HUES6 (cell line): ENCODE results near the gene GPR152.
"Not testable (repeated sequence)": the region's sequence is repeated elsewhere in the genome, so short reads cannot be mapped to it uniquely, and the experiment has no call there.

ENCODE experiments used
- H3K27ac ChIP-seq: 2 replicates; pipeline ENCODE4 v1.7.0; 2013; ENCODE audit warnings: low read depth, mild to moderate bottlenecking, low read length, inconsistent platforms
- H3K27me3 ChIP-seq: 2 replicates; pipeline ENCODE4 v1.6.1; 2013; ENCODE audit warnings: low read length; ENCODE audit not compliant: control insufficient read depth, insufficient read depth
- H3K36me3 ChIP-seq: 2 replicates; pipeline ENCODE4 v1.6.1; 2013; ENCODE audit warnings: low read length; ENCODE audit not compliant: control insufficient read depth, insufficient read depth
- H3K4me1 ChIP-seq: 2 replicates; pipeline ENCODE4 v1.6.1; 2013; ENCODE audit warnings: low read length; ENCODE audit not compliant: control insufficient read depth, insufficient read depth
- H3K4me3 ChIP-seq: 2 replicates; pipeline ENCODE4 v1.5.1; 2013; ENCODE audit warnings: low read depth, low read length
- H3K9ac ChIP-seq: one replicate; pipeline ENCODE4 v1.6.1; 2013; ENCODE audit warnings: mild to moderate bottlenecking, low read length
- H3K9me3 ChIP-seq: 2 replicates; pipeline ENCODE4 v1.6.1; 2013; ENCODE audit warnings: low read depth, low read length; ENCODE audit not compliant: control insufficient read depth, insufficient read depth

Gene GPR152

DNA sequence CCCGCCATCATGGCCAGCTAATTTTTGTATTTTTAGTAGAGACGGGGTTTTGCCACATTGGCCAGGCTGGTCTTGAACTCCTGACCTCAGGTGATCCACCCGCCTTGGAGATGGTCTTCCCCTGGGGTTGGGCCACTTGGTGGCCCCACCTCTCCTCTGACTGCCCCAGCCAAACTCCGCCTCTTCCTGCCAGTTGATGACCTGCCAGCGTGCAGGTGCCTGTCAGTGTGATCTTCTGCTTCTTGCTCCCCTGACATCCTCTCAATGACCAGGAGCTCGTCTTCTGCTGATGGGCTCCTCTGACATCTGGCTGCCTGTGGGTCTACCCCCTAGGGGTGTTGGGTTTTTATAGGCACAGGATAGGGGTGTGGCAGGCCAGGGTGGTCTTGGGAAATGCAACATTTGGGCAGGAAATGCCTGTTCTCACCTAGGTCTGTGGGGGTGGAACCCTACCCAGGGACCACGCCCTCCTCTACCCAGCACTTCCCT lies 33.4 kb upstream of the GPR152 start:
- peaks cover 21% of the 10 kb centered on the region for H3K36me3 ChIP-seq
- H3K4me1 ChIP-seq, H3K27me3 ChIP-seq, H3K4me3 ChIP-seq, H3K9me3 ChIP-seq, H3K27ac ChIP-seq, H3K9ac ChIP-seq: not testable (repeated sequence)

GRCh38 chr11:67484847-67485311 lies 32.4 kb upstream of the GPR152 start:
- Histone ChIP-seq H3K9me3 (no peaks in the 10 kb centered on the region), H3K4me3 (no peak overlapping the region), H3K27me3 (no peaks in the 10 kb centered on the region; the same call in 1 of the 2 replicates), H3K36me3 (peaks cover 11% of the 10 kb centered on the region), H3K4me1 (no peaks in the 10 kb centered on the region; the same call in 1 of the 2 replicates), H3K27ac (no peak overlapping the region), H3K9ac (no peak overlapping the region)

- Histone ChIP-seq H3K9ac (no peak overlapping the region), H3K4me1 (no peaks in the 10 kb centered on the region; the same call in 1 of the 2 replicates), H3K4me3 (peak overlapping the region; percentile 53), H3K27ac (no peak overlapping the region), H3K9me3 (no peaks in the 10 kb centered on the region), H3K27me3 (no peaks in the 10 kb centered on the region; the same call in 1 of the 2 replicates), H3K36me3 (peaks cover 4% of the 10 kb centered on the region; the same call in 1 of the 2 replicates)
Observed at GRCh38 chr11:67483831-67484665, 31.5 kb upstream of the GPR152 start.

DNA sequence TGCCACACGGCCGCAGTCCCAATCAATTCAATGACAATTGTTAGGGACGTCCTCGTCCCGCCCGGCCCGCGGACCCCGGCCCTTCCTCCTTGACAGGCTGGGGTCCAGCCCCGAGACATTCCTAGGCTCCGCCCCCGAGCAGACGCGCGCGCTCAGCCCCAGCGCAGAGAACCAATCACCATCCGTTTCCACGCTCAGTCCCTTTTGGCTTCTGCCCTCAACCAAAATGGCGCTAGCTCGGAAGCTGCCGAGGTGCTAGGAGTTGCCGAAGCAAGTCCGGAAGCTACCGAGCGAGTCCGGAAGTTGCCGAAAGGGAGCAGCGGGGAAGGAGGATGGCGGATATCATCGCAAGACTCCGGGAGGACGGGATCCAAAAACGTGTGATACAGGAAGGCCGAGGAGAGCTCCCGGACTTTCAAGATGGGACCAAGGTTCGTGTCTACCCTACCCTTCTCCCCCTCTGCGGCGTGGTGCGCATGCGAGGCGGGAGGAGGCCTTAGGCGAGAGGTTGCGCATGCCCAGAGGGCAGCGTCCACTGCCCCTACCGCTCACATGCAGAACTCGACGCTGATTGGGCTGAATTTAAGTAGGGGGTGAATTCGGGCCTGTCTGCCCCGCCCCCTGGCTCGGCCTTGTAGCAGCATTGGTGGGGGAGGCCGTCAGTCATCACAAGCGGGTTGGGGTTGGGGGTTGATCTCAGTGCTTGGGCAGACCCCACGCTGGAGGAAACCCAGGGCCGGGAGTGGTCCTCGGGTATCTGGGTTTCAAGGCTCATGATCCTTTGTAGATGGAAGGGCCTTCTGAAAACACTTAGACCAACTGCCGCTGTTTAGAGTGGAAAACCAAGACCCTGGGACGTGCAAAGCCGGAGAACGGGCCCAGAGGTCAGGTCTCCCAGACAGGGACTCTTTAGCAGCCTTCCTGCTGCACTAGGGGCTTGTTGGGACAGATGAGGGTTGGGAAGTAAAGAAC lies 30.6 kb upstream of the GPR152 start, which contains the start of gene AIP:
AIP (plus strand) TSS at position 200 of the 972 bp plus-strand sequence; CDS start at position 333, 133 bp downstream.
- Histone ChIP-seq H3K27me3 (no peaks in the 10 kb centered on the region; the same call in 1 of the 2 replicates), H3K36me3 (0 out of 2 replicates have a peak, but pooled peaks cover 3% of the 10 kb centered on the region), H3K9me3 (no peaks in the 10 kb centered on the region), H3K4me3 (peak within 1 kb of the TSS; percentile 53), H3K4me1 (no peaks in the 10 kb centered on the region; the same call in 1 of the 2 replicates), H3K9ac (peak within 1 kb of the TSS; percentile 48), H3K27ac (no peak within 1 kb of the TSS; the same call in 1 of the 2 replicates)

DNA sequence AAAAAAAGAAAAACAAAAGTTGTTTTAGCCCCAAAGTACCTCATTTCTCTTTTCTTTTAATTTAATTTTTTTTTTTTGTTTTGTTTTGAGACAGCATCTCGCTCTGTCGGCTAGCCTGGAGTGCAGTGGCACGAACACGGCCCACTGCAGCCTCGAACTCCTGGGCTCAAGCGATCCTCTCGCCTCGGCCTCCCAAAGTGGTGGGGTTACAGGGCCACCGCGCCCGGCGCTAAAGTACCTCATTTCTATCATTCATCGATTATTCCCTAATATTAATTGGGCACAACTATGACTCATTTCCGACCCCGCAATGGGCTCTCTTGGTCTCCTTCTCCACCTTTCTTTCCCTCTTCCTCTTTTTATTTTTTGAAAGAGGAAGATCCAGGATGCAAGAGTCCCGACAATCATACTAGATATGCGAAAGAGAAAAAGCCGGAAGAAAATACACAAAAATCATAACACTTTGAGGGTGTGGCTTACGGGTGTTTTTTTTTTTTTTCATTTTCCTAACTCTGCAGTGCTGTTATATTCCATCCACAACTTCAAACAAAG lies 29.8 kb upstream of the GPR152 start:
- Histone ChIP-seq H3K27me3 (no peaks in the 10 kb centered on the region; the same call in 1 of the 2 replicates), H3K36me3 (no peaks in the 10 kb centered on the region), H3K4me1 (no peaks in the 10 kb centered on the region; the same call in 1 of the 2 replicates), H3K4me3 (peak overlapping the region; percentile 53), H3K9ac (no peak overlapping the region), H3K27ac (no peak overlapping the region), H3K9me3 (no peaks in the 10 kb centered on the region)

DNA sequence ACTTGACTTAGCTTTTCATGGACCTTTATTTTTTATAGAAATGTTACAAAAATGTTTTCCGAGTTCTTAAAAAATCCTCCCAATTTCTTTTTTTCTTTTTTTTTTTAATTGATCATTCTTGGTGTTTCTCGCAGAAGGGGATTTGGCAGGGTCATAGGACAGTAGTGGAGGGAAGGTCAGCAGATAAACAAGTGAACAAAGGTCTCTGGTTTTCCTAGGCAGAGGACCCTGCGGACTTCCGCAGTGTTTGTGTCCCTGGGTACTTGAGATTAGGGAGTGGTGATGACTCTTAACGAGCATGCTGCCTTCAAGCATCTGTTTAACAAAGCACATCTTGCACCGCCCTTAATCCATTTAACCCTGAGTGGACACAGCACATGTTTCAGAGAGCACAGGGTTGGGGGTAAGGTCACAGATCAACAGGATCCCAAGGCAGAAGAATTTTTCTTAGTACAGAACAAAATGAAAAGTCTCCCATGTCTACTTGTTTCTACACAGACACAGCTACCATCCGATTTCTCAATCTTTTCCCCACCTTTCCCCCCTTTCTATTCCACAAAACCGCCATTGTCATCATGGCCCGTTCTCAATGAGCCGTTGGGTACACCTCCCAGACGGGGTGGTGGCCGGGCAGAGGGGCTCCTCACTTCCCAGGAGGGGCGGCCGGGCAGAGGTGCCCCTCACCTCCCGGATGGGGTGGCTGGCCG lies 25.0 kb upstream of the GPR152 start:
- not testable (repeated sequence) for H3K27ac ChIP-seq, H3K4me3 ChIP-seq, H3K9ac ChIP-seq, H3K27me3 ChIP-seq, H3K36me3 ChIP-seq, H3K4me1 ChIP-seq, H3K9me3 ChIP-seq

DNA sequence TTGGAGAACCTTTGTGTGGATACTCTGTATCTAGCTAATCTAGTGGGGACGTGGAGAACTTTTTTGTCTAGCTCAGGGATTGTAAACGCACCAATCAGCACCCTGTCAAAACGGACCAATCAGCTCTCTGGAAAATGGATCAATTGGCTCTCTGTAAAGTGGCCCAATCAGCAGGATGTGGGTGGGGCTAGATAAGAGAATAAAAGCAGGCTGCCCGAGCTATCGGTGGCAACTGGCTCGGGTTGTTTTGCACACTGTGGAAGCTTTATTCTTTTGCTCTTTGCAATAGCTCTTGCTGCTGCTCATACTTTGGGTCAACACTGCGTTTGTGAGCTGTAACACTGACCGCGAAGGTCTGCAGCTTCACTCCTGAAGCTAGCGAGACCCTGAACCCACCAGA lies 24.2 kb upstream of the GPR152 start:
- not testable (repeated sequence) for H3K27ac ChIP-seq, H3K27me3 ChIP-seq

DNA sequence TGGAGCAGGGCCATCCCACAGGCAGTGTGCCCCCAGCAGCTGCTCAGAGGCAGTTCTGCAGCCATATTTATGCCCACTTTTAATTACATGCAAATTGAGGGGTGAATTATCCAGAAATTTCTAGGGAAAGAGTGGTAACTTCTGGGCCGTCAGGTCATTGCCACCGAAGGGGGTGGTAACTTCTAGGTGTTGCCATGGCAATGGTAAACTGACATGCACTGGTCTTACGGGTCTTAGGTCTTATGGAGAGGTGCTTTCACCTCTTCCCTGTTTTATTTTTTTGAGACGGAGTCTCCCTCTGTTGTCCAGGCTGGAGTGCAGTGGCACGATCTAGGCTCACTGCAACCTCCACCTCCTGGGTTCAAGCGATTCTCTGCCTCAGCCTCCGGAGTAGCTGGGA lies 20.4 kb upstream of the GPR152 start:
- no peaks in the 10 kb centered on the region for H3K27me3 ChIP-seq
- H3K4me1 ChIP-seq: peaks cover 5% of the 10 kb centered on the region; the same call in 1 of the 2 replicates
- H3K36me3 ChIP-seq: no peaks in the 10 kb centered on the region
- H3K9ac ChIP-seq: no peak overlapping the region
- no peak overlapping the region for H3K4me3 ChIP-seq
- no peak overlapping the region for H3K27ac ChIP-seq
- H3K9me3 ChIP-seq: no peaks in the 10 kb centered on the region

More for the DNA sequence above, 24.2 kb upstream of the GPR152 start:
- not testable (repeated sequence) for H3K4me1 ChIP-seq, H3K4me3 ChIP-seq, H3K9ac ChIP-seq, H3K36me3 ChIP-seq, H3K9me3 ChIP-seq

- Histone ChIP-seq H3K27ac (no peak overlapping the region), H3K9me3 (no peaks in the 10 kb centered on the region), H3K4me3 (no peak overlapping the region), H3K4me1 (peaks cover 10% of the 10 kb centered on the region; the same call in 1 of the 2 replicates), H3K36me3 (no peaks in the 10 kb centered on the region), H3K9ac (no peak overlapping the region), H3K27me3 (no peaks in the 10 kb centered on the region)
Observed at GRCh38 chr11:67470337-67471002, 17.9 kb upstream of the GPR152 start.

GRCh38 chr11:67469508-67469811 lies 16.9 kb upstream of the GPR152 start:
- Histone ChIP-seq H3K36me3 (no peaks in the 10 kb centered on the region), H3K27me3 (no peaks in the 10 kb centered on the region), H3K27ac (no peak overlapping the region), H3K9ac (peak overlapping the region; percentile 39), H3K4me3 (peak overlapping the region; percentile 64), H3K9me3 (no peaks in the 10 kb centered on the region), H3K4me1 (peaks cover 10% of the 10 kb centered on the region; the same call in 1 of the 2 replicates)
